SH-SY5Y (cell line): ENCODE measurements around the gene CDK18.

ENCODE experiments used
- GATA2 ChIP-seq: IDR thresholded peaks from 2 replicates; pipeline ENCODE4 v1.6.1; 2011; ENCODE audit warnings: mild to moderate bottlenecking, low read depth, low read length
- GATA3 ChIP-seq: IDR thresholded peaks from 2 replicates; pipeline ENCODE4 v1.6.1; 2011; ENCODE audit warnings: low read depth, mild to moderate bottlenecking, low read length, moderate library complexity

CDK18 gene

DNA sequence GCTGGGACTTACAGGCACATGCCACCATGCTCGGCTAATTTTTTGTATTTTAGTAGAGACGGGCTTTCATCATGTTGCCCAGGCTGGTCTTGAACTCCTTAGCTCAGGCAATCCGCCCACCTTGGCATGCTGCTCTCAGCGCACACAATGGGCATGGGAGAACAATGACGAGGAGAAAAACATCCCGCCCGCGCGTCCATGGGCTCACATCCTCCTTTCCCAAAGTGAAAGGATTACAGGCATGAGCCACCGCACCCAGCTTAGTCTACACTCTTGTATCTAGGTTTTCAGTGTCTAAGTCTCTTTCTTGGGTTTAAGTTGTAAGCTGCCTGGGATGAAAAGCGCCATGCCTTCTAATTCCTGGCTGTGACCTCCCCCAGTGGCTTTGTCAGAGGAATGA, 37.9 kb downstream of the CDK18 start:
- no peak for TF ChIP-seq GATA3
- no peak for TF ChIP-seq GATA2

DNA sequence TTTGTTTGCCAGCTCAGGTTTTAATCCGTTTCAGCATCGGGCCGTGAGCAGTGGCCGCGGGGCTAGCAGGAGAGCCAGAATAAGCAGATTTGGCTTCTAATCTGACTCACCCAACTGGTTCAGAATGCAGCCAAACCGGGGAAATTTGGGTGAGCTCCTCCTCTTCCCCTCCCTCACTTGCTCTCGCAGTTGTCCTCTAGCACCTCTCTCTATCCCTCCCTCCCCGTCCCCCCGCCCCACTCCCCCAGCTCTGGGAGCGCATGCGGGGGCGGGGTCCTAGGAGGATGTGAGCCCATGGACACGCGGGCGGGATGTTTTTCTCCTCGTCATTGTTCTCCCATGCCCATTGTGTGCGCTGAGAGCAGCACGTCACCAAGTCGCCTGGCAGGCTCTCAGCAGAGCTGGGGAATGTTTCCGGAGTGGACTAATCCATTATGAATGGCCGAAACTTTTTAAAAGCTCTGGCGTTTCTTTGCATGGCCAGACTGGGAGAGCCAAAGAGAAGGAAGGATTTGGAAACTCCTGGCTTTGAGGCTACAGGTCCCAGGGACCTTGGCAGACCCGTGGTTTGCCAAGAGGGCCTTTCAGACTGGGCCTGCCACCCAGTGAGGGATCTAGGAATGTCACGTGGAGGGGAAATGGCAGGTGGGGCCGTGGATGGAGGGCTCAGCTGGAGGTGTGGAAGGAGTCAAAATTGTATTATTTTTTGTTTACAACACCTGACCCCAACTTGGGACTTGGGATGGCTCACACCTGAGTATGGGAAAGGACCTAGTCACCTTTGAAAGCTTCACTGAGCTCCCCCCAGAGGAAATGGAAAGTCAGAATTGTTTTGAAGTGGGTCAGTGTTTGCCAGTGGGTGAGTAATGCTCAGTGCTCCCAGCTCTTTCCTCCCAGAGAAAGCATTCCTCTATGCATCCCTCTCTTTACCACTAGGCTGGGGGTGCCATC, 39.2 kb downstream of the CDK18 start:
- TF ChIP-seq GATA3 (no peak), GATA2 (no peak)

DNA sequence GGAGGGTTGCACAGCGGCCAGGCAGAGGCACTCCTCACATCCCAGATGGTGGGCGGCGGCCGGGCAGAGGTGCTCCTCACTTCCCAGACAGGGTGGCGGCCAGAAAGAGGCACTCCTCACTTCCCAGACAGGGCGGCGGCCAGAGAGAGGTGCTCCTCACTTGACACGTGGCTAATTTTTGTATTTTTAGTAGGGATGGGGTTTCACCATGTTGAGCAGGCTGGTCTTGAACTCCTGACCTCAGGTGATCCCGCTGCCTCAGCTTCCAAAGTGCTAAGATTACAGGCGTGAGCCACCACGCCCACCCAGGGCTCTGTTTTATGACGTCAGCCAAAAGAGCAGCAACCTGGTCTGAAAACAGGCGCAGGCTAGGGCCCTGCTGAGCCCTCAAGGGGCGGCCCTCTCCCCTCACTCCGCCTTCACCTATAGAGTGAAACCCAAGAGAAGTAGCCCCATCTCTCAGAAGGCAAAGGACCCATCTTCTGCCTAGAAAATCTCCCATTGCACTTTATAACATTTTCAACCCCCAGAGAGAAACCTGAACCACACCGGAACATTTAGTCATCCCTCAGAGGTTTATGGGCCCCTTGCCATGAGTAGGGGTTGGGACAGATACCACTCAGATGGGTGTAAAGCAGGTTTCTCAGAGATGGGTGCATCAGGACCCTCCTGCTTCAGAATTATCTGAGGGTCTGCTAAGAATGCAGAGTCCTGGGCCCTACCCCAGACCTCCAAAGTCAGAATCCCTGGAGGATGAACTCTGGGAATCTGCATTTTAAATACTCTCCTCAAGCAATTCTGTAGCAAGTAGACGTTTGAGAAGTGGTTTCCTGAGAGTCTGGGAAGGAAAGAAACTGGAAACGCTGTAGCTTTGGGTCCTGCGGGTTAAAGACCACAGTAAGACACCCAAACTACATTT, 40.8 kb downstream of the CDK18 start:
- no peak for TF ChIP-seq GATA2

DNA sequence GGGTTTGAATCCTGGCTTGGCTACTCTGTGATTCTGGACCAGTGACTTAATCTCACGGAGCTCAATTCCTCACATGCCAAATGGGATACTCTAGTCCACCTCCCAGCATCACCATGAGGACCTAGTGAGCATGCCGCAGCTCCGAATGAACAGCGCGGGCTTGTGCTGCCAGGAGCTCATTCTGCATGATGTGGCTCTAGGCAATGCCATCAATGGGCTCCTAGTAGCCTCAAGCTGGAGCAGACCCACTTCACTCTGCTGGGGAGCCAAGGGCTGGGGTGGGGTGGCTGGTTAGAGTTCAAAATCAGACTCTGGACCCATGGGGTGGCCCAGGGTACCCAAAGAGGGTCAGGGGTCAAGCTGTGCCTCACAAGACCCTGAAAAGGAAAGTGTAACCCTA, 41.5 kb downstream of the CDK18 start:
- TF ChIP-seq GATA2 (no peak), GATA3 (no peak)

DNA sequence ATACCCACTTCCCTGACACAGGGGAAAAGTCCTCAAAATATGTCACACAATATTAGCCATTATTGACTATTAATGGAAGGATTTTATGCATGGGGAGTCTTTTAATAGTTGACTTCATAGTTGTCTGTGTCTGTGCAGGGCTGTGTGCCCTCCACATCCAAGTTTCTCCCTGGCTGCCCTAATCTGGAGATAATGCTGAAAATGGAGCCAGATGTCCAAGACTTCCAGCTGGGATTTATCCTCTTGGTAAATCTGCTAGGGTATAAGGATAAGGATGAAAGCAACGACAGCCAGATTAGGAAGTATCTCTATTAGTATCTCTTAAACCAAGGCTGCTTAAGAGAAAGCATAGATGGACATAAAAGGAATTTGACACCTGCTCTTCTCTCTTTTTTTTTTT, 42.1 kb downstream of the CDK18 start:
- TF ChIP-seq GATA2 (no peak), GATA3 (no peak)

DNA sequence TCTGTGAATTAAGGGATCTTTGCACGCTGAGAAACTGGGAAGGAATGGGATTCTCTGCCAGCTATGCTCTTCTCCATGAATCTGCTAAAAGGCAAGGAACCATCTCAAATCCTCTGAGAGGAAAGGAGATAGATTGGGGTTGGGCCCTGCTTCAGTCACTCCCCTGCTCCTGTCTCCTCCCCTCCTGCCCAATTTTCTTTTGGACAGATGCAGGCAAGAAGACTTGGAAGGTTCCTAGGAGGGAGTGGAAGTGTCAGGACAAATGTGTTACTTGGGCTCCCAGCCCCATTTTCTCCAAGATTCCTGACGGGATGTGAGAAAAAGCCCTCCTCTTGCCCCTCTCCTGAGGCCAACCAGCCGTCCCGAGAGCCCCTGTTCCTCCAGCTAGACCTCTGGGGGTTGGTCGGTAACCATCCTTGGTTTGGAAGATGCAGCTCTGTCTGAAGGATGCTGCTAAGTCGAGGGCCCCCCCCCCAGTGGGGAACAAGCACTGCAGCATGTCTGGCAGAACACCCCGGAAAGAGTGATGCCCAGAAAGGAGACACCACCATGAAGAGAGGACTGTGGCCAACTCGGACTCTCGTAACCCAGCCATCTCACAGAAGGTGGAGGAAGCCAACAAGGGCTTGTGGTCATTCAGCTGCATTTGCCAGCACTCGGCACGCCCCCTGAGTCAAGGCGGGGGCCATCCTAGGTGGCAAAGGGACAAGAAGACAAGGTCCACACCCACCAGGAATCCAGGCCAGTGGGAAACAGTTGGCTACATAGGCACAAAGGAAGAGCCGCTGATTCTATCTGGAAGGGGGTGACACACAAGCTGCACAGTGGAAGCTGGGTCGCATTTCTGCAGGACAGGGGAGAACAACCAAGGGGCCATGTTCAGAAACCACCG, 43.7 kb downstream of the CDK18 start:
- TF ChIP-seq GATA3 (no peak), GATA2 (no peak)

DNA sequence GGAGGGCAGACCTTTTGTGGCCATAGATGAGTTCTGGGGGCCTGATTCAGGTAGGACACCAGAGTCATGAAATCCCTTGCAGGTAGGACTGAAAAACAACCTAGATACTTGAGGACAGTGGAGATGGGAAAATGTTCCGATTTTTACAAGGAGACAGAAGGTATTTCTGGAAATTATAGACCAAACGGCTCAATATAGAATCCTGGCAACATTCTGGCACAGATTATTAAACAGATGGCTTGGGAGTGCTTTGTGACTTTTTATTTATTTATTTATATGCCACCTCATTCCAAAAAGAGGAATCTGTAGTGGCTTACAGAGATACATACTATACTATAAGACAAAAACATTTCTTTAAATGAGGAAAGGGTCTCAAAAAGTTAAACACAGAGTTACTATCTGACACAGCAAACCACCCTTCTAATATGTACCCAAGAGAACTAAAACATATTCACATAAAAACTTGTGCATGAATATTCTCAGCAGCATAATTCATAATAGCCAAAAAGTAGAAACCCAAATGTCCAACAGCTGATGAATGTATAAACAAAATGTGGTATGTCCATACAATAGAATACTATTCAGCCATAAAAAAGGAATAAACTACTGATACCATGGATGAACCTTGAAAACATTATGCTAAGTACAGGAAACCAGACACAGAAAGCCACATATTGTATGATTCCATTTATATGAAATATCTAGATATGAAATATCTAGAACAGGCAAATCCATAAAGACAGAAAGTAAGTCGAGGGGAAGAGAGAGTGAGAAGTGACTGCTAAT, 49.8 kb downstream of the CDK18 start:
- TF ChIP-seq GATA2 (no peak), GATA3 (no peak)

DNA sequence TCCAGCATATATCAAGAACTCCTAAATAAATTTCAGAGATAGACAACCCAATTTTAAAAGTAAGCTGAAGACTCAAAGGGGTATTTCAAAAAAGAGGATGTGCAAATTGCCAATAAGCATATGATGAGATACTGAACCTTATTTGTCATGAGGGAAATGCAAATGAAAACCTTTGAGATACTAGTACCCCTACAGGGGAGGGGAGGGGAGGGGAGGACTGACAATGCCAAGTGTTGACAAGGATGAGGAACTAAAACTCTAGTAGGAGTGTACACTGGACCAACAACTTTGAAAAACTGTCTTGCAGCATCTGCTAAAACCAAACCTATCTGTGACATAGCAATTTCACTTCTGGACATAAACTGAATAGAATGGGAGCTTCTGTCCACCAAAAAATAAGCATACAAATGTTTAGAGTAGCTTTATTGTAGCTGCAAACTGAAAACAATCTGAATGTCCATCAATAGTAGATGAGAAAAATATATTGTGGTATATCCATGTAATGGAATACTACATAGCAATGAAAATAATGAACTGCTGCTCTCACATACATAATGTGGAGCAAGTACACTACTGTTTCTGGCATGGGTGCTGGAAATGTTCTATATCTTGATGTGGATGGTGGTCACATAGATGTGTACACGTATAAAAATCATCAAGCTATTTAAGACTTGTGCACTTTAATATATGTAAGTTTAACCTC, 57.2 kb downstream of the CDK18 start:
- TF ChIP-seq GATA2 (no peak), GATA3 (no peak)

DNA sequence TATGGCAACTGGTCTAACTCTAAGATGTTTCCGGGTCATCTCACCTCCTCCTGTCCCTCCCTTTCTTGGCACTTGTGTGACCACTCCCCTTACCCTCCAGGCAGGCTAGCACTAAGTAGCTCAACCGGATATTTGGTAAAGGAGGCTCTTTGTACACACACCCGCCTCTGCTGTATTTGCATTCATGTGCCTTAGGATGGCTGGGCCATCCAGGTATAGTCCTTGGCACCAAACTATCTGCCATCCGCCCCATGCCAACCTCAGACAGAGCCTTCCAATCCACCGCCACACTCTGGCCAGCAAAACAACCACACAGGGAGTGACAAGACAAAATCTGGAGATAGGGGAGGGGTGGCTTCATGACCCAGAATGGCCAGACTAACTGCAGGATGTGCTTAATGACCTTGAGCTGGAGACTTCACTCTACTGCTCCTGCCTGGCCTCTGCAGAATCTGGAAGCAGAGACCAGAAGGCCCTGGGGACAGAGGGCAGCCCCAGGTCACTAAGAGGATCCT, 59.5 kb downstream of the CDK18 start:
- no peak for TF ChIP-seq GATA2
- no peak for TF ChIP-seq GATA3

DNA sequence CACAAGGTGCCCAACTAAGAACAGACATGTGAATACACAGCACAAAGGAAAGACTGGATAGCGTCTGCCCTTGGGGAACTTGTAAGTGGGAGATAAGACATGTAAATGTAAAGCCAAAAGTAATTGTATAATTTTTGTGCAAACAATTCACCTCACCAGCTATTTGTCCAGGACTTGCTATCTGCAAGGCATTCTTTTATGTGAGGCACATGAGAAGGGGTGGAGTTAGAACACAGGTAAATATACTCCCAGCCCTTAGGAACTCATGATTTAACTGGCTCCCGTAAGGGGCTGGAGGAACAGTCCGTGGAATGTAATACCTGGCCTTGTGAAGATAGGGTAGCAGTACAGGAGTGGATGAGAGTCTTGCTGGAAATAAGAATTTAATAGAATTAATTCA, 61.3 kb downstream of the CDK18 start:
- TF ChIP-seq GATA2, result no peak
- TF ChIP-seq GATA3, result no peak

DNA sequence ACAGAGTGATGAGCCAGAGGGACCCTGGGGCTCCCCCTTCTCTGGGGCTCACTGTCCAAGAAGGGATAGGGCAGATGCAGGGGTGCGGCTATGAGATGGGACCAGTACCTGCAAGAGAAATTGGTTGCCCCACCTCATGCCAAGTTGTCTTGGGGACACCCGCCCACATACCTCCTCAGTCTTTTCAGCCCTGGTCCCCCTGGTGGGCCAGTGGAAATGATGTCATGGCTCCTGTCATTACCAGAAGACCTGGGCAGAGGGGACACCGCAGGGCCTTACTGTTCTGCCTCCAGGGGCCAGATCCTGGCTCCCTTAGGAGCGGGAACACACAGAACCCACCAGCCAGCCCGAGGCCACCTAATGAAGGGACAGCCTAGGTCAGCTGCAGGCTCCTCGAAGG, 63.2 kb downstream of the CDK18 start:
- TF ChIP-seq GATA2 (no peak), GATA3 (no peak)

DNA sequence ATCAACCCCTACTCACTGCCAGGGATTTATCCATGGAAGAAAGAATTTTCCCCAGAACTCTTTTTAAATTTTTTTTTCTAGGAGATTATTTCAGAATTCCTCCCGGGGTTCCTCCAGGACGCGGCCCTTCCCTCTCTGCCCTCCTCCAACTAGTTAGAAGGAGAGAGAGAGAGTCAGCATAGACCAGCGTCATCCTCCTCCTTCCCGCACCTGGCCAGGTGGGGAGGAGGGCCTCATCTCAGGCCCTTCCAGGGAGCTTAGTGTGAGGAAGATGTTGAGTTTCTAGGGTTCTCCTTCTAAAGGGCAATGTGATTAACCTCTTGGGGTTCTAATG, 63.6 kb downstream of the CDK18 start:
- TF ChIP-seq GATA2 (no peak), GATA3 (no peak)
